Measurements from ENCODE around the gene SLC47A2. TPM values are rescaled to one million over a fixed set of nuclear protein-coding genes. Genes with fewer than 3 reads are reported as not detected.
A peak's percentile ranks its signal among the peaks of the same experiment; 100 is the strongest.

SLC47A2 gene
- total and polyA plus RNA-seq, 2 of the 13 experiments (the other 11 are each of a cell fraction or from before 2014, with no cell fraction given) = 0.04 TPM; not detected in 1

- TF ChIP-seq ZFX (CRISPR knock-in tag; IDR thresholded peaks at IDR 0.05; ENCODE audit: low read depth) = peak; percentile 99
- TF ChIP-seq MIER3 (CRISPR knock-in tag; IDR thresholded peaks at IDR 0.05; ENCODE audit: borderline replicate concordance) = peak; percentile 90; the same call in 1 of the 2 replicates
- peak; percentile 97 for TF ChIP-seq ZFY (CRISPR knock-in tag; IDR thresholded peaks at IDR 0.05)
- peak; percentile 50; the same call in 1 of the 2 replicates for TF ChIP-seq XBP1 (CRISPR knock-in tag; IDR thresholded peaks at IDR 0.05)
- TF ChIP-seq SRSF1 (optimal IDR thresholded peaks at IDR 0.05; ENCODE audit: low read depth, low read length) = peak; percentile 78
- no peak for TF ChIP-seq NBN (conservative IDR thresholded peaks at IDR 0.05)
- TF ChIP-seq SMARCC2 (IDR thresholded peaks at IDR 0.05) = no peak
- peak; percentile 84 for TF ChIP-seq ELF3 (CRISPR knock-in tag; IDR thresholded peaks at IDR 0.05)
- TF ChIP-seq PRDM4 (CRISPR knock-in tag; IDR thresholded peaks at IDR 0.05; ENCODE audit: borderline replicate concordance) = peak; percentile 61; the same call in 1 of the 2 replicates
- no peak for TF ChIP-seq ZNF253 (CRISPR knock-in tag; IDR thresholded peaks at IDR 0.05; ENCODE audit: borderline replicate concordance)
- peak; percentile 92 for TF ChIP-seq ZNF446 (CRISPR knock-in tag; IDR thresholded peaks at IDR 0.05)
- peak; percentile 94 for TF ChIP-seq ESRRA (CRISPR knock-in tag; IDR thresholded peaks at IDR 0.05; ENCODE audit: low read depth)
- peak; percentile 59; the same call in 1 of the 2 replicates for TF ChIP-seq ZNF670 (CRISPR knock-in tag; IDR thresholded peaks at IDR 0.05; ENCODE audit: borderline replicate concordance)
- peak; percentile 76; the same call in 1 of the 2 replicates for TF ChIP-seq ZBTB43 (CRISPR knock-in tag; conservative IDR thresholded peaks at IDR 0.05)
- peak; percentile 57; the same call in 1 of the 2 replicates for TF ChIP-seq CREB3 (CRISPR knock-in tag; IDR thresholded peaks at IDR 0.05)
- peak; percentile 88 for TF ChIP-seq ZNF784 (CRISPR knock-in tag; IDR thresholded peaks at IDR 0.05; ENCODE audit: borderline replicate concordance)
- TF ChIP-seq FOXO4 (CRISPR knock-in tag; conservative IDR thresholded peaks at IDR 0.05) = peak; percentile 90; the same call in 1 of the 2 replicates
- TF ChIP-seq MAZ (IDR thresholded peaks at IDR 0.05; ENCODE audit: borderline replicate concordance, low read depth, low read length) = peak; percentile 74; the same call in 1 of the 2 replicates
- TF ChIP-seq MAZ (CRISPR knock-in tag; IDR thresholded peaks at IDR 0.05; ENCODE audit: low read depth) = peak; percentile 99
- TF ChIP-seq ZBTB46 (CRISPR knock-in tag; IDR thresholded peaks at IDR 0.05; ENCODE audit: borderline replicate concordance) = no peak
These were observed 67.7 kb downstream of the SLC47A2 start, which contains the start of gene ALDH3A2 (continued) for GRCh38 chr17:19648475-19649273.
